HEK293 (cell line): Measurements from ENCODE around the gene WDR82.

Experiments
- CTCF ChIP-seq: fragments of 450-650 bp; formaldehyde crosslinking; IDR thresholded peaks from 2 replicates; pipeline ENCODE4 v1.5.1; 2016; ENCODE audit warnings: missing biosample characterization, missing genetic modification characterization
- KLF7 ChIP-seq: fragments of 450-650 bp; formaldehyde crosslinking; IDR thresholded peaks from 2 replicates; pipeline ENCODE4 v1.5.1; 2016; ENCODE audit warnings: missing biosample characterization, missing genetic modification characterization, borderline replicate concordance
- REPIN1 ChIP-seq: fragments of 450-650 bp; formaldehyde crosslinking; IDR thresholded peaks from 2 replicates; pipeline ENCODE4 v1.5.1; 2017; ENCODE audit warnings: missing biosample characterization, missing genetic modification characterization, low read depth
- TCF7L2 ChIP-seq: IDR thresholded peaks from 2 replicates; pipeline ENCODE4 v1.6.1; 2011; ENCODE audit warnings: low read depth, mild to moderate bottlenecking, inconsistent platforms, low read length, moderate library complexity, borderline replicate concordance
- ZBTB10 ChIP-seq: fragments of 450-650 bp; formaldehyde crosslinking; IDR thresholded peaks from 2 replicates; pipeline ENCODE4 v1.5.1; 2016; ENCODE audit warnings: missing biosample characterization, missing genetic modification characterization
- ZNF138 ChIP-seq: fragments of 450-650 bp; formaldehyde crosslinking; IDR thresholded peaks from 2 replicates; pipeline ENCODE4 v1.5.1; 2016; ENCODE audit warnings: missing biosample characterization, missing genetic modification characterization, borderline replicate concordance
- ZNF174 ChIP-seq: fragments of 450-650 bp; formaldehyde crosslinking; IDR thresholded peaks from 2 replicates; pipeline ENCODE4 v1.5.0; 2017; ENCODE audit warnings: missing biosample characterization, mild to moderate bottlenecking, missing genetic modification characterization
- ZNF19 ChIP-seq: fragments of 450-650 bp; formaldehyde crosslinking; IDR thresholded peaks from 2 replicates; pipeline ENCODE4; 2016; ENCODE audit warnings: missing biosample characterization, missing genetic modification characterization, low read depth
- ZNF639 ChIP-seq: fragments of 450-650 bp; formaldehyde crosslinking; IDR thresholded peaks from 2 replicates; pipeline ENCODE4 v1.5.1; 2016; ENCODE audit warnings: missing biosample characterization, missing genetic modification characterization
- ZNF768 ChIP-seq: fragments of 450-650 bp; formaldehyde crosslinking; IDR thresholded peaks from 2 replicates; pipeline ENCODE4 v1.5.1; 2018; ENCODE audit warnings: missing biosample characterization, mild to moderate bottlenecking, missing genetic modification characterization
- ZNF792 ChIP-seq: fragments of 450-650 bp; formaldehyde crosslinking; IDR thresholded peaks from 2 replicates; pipeline ENCODE4 v1.5.1; 2016; ENCODE audit warnings: missing biosample characterization, missing genetic modification characterization
- TF ChIP-seq, protein P1 (sequence below): fragments of 450-650 bp; formaldehyde crosslinking; IDR thresholded peaks from 2 replicates; pipeline ENCODE4 v1.5.1; 2017; ENCODE audit warnings: missing biosample characterization, missing genetic modification characterization
- TF ChIP-seq, protein P2 (sequence below): fragments of 450-650 bp; formaldehyde crosslinking; IDR thresholded peaks from 2 replicates; pipeline ENCODE4 v1.5.0; 2017; ENCODE audit warnings: missing biosample characterization, missing genetic modification characterization, borderline replicate concordance
- TF ChIP-seq, protein P3 (sequence below): fragments of 450-650 bp; formaldehyde crosslinking; IDR thresholded peaks from 2 replicates; pipeline ENCODE4 v1.5.1; 2016; ENCODE audit warnings: missing biosample characterization, missing genetic modification characterization, borderline replicate concordance

DNA sequence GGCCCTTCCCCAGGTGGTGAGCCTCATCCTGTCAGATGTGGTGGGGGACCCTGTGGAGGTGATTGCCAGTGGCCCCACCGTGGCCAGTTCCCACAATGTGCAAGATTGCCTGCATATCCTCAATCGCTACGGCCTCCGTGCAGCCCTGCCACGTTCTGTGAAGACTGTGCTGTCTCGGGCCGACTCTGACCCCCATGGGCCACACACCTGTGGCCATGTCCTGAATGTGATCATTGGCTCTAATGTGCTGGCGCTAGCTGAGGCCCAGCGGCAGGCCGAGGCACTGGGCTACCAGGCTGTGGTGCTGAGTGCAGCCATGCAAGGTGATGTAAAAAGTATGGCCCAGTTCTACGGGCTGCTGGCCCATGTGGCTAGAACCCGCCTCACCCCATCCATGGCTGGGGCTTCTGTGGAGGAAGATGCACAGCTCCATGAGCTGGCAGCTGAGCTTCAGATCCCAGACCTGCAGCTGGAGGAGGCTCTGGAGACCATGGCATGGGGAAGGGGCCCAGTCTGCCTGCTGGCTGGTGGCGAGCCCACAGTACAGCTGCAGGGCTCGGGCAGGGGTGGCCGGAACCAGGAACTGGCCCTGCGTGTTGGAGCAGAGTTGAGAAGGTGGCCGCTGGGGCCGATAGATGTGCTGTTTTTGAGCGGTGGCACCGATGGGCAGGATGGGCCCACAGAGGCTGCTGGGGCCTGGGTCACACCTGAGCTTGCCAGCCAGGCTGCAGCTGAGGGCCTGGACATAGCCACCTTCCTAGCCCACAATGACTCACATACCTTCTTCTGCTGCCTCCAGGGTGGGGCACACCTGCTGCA, 14.0 kb upstream of the WDR82 start:
- TF ChIP-seq CTCF (tag by site-specific recombination): no peak
- no peak for TF ChIP-seq ZNF19 (tag by site-specific recombination)
- no peak for TF ChIP-seq KLF7 (tag by site-specific recombination)
- no peak for TF ChIP-seq ZNF792 (tag by site-specific recombination)
- TF ChIP-seq, protein P1, sequence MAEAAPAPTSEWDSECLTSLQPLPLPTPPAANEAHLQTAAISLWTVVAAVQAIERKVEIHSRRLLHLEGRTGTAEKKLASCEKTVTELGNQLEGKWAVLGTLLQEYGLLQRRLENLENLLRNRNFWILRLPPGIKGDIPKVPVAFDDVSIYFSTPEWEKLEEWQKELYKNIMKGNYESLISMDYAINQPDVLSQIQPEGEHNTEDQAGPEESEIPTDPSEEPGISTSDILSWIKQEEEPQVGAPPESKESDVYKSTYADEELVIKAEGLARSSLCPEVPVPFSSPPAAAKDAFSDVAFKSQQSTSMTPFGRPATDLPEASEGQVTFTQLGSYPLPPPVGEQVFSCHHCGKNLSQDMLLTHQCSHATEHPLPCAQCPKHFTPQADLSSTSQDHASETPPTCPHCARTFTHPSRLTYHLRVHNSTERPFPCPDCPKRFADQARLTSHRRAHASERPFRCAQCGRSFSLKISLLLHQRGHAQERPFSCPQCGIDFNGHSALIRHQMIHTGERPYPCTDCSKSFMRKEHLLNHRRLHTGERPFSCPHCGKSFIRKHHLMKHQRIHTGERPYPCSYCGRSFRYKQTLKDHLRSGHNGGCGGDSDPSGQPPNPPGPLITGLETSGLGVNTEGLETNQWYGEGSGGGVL: no peak
- no peak for TF ChIP-seq TCF7L2
- TF ChIP-seq, protein P2, sequence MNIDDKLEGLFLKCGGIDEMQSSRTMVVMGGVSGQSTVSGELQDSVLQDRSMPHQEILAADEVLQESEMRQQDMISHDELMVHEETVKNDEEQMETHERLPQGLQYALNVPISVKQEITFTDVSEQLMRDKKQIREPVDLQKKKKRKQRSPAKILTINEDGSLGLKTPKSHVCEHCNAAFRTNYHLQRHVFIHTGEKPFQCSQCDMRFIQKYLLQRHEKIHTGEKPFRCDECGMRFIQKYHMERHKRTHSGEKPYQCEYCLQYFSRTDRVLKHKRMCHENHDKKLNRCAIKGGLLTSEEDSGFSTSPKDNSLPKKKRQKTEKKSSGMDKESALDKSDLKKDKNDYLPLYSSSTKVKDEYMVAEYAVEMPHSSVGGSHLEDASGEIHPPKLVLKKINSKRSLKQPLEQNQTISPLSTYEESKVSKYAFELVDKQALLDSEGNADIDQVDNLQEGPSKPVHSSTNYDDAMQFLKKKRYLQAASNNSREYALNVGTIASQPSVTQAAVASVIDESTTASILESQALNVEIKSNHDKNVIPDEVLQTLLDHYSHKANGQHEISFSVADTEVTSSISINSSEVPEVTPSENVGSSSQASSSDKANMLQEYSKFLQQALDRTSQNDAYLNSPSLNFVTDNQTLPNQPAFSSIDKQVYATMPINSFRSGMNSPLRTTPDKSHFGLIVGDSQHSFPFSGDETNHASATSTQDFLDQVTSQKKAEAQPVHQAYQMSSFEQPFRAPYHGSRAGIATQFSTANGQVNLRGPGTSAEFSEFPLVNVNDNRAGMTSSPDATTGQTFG (tag by site-specific recombination): no peak
- TF ChIP-seq ZNF174: no peak
- TF ChIP-seq REPIN1 (tag by site-specific recombination): no peak
- TF ChIP-seq, protein P3, sequence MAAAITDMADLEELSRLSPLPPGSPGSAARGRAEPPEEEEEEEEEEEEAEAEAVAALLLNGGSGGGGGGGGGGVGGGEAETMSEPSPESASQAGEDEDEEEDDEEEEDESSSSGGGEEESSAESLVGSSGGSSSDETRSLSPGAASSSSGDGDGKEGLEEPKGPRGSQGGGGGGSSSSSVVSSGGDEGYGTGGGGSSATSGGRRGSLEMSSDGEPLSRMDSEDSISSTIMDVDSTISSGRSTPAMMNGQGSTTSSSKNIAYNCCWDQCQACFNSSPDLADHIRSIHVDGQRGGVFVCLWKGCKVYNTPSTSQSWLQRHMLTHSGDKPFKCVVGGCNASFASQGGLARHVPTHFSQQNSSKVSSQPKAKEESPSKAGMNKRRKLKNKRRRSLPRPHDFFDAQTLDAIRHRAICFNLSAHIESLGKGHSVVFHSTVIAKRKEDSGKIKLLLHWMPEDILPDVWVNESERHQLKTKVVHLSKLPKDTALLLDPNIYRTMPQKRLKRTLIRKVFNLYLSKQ (tag by site-specific recombination): no peak
- no peak for TF ChIP-seq ZNF138 (tag by site-specific recombination)
- TF ChIP-seq ZNF768 (tag by site-specific recombination): no peak
- TF ChIP-seq ZNF639 (tag by site-specific recombination): no peak
- no peak for TF ChIP-seq ZBTB10 (tag by site-specific recombination)
